Melanocyte of skin (primary cell): ENCODE results near the gene C2orf76. TPM values are rescaled to one million over a fixed set of nuclear protein-coding genes. Genes with fewer than 3 reads are reported as not detected.

ENCODE experiments used
- total RNA-seq, 2 donors: library from RNA; depleted of rRNA; stranded (reverse); fragments of >200 nt; gene quantifications; 2 replicates each; pipeline ENCODE4 v1.2.3, GENCODE V29; 2012

C2orf76 gene
- total RNA-seq: 1 to 10 TPM; 8.9 to 9.3 TPM

GRCh38 chr2:119366649-119367471, at the start of gene C2orf76, which contains the start of gene DBI:
TSS of gene C2orf76 (minus strand) at chr2:119366834. CDS start at chr2:119339959, 26,875 bp downstream.
TSS of gene DBI (plus strand) at chr2:119366977. CDS start at chr2:119367052, 75 bp downstream.

Other genes starting within 250 kb of the C2orf76 start
- not detected for gene C1QL2, start 208.1 kb downstream of the C2orf76 start, total RNA-seq
- gene STEAP3, start 143.0 kb downstream of the C2orf76 start, total RNA-seq: 1 to 10 TPM; 3.7 to 6.5 TPM
- gene DBI, start 143 bp upstream of the C2orf76 start, total RNA-seq: 100 to 1,000 TPM; 153 to 172 TPM
- gene TMEM37, start 65.0 kb upstream of the C2orf76 start, total RNA-seq: not detected
- not detected for gene SCTR, start 157.6 kb upstream of the C2orf76 start, total RNA-seq
- not detected for gene CFAP221, start 177.6 kb upstream of the C2orf76 start, total RNA-seq